ENCODE measurements around the gene BSDC1. TPM values are rescaled to one million over a fixed set of nuclear protein-coding genes. Genes with fewer than 3 reads are reported as not detected.

Gene BSDC1
- total and polyA plus RNA-seq, 2 of the 13 experiments (the other 11 are each of a cell fraction or from before 2014, with no cell fraction given): 40.3 to 64.2 TPM

DNA sequence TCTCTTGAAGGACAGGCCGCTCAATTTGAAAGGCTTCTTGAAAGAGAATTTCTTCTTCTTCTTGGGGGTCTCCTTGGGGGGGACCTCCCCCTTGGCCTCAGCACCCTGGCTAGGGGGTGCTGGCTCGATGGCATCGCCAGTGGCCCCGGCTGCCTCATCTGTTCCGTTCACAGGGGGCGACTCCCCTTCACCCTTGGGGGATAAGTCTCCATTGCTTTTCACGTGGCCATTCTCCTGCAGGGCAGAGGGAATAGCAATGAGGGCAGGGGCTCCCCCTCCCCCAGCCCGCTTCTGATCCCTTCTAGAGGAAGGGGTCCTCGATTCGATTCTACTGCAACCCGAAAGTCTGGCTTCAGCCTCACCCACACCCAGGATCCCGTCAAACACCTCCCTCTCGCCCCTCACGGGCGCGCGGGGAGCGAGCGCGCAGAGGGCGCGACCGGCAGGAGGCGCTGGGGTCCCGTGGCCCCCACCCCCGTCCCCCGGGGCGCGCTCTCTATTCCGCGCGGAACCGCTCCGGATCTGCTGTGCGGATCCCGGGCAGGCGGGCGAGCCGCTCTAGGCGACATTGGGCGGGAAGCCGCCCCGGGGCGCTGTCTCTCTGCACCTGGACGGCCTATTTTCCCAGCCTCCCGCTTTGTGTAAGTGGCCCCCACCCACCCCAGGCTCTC, 59.2 kb downstream of the BSDC1 start (continued):
- TF ChIP-seq ZNF766 (CRISPR knock-in tag; IDR thresholded peaks at IDR 0.05; ENCODE audit: borderline replicate concordance) (no peak), KDM5A (IDR thresholded peaks at IDR 0.05; ENCODE audit: borderline replicate concordance, low read length) (no peak), MEIS2 (CRISPR knock-in tag; IDR thresholded peaks at IDR 0.05) (no peak), ZBTB10 (CRISPR knock-in tag; IDR thresholded peaks at IDR 0.05; ENCODE audit: borderline replicate concordance) (no peak), NFIC (IDR thresholded peaks at IDR 0.05; ENCODE audit: low read length) (no peak), ZNF513 (CRISPR knock-in tag; conservative IDR thresholded peaks at IDR 0.05) (no peak), ZNF713 (CRISPR knock-in tag; IDR thresholded peaks at IDR 0.05) (no peak), ZNF383 (CRISPR knock-in tag; IDR thresholded peaks at IDR 0.05; ENCODE audit: borderline replicate concordance) (no peak), AKNA (CRISPR knock-in tag; IDR thresholded peaks at IDR 0.05; ENCODE audit: borderline replicate concordance) (no peak), ZNF577 (CRISPR knock-in tag; IDR thresholded peaks at IDR 0.05; ENCODE audit: borderline replicate concordance, low read depth) (no peak), ZKSCAN5 (CRISPR knock-in tag; IDR thresholded peaks at IDR 0.05) (no peak), TGIF2 (CRISPR knock-in tag; IDR thresholded peaks at IDR 0.05) (0 out of 2 replicates have a peak, but pooled peaks have one; percentile 27), SSRP1 (CRISPR knock-in tag; IDR thresholded peaks at IDR 0.05) (no peak), TRAFD1 (CRISPR knock-in tag; IDR thresholded peaks at IDR 0.05; ENCODE audit: borderline replicate concordance) (no peak), ZNF430 (CRISPR knock-in tag; IDR thresholded peaks at IDR 0.05) (no peak), ZFP36L1 (CRISPR knock-in tag; IDR thresholded peaks at IDR 0.05) (no peak), ATAD3A (CRISPR knock-in tag; IDR thresholded peaks at IDR 0.05) (no peak)

Measured in HepG2 (cell line).